NCI-H2196 (cell line): ENCODE measurements around the gene MIOS.
A peak's percentile ranks its signal among the peaks of the same experiment; 100 is the strongest.
"Not testable (repeated sequence)": the region's sequence is repeated elsewhere in the genome, so short reads cannot be mapped to it uniquely, and the experiment has no call there.

ENCODE experiments used
- DNase-seq: peaks from one replicate; lab custom pipeline; 2025; ENCODE audit not compliant: unreplicated experiment; lab: John Stamatoyannopoulos, UW

The MIOS gene

GRCh38 chr7:7640221-7641128, 73.8 kb downstream of the MIOS start, which contains the start of gene UMAD1:
Gene UMAD1 (plus strand): TSS chr7:7640752. CDS start chr7:7673372, 32,620 bp downstream.
- peak; percentile 99 for DNase-seq

DNA sequence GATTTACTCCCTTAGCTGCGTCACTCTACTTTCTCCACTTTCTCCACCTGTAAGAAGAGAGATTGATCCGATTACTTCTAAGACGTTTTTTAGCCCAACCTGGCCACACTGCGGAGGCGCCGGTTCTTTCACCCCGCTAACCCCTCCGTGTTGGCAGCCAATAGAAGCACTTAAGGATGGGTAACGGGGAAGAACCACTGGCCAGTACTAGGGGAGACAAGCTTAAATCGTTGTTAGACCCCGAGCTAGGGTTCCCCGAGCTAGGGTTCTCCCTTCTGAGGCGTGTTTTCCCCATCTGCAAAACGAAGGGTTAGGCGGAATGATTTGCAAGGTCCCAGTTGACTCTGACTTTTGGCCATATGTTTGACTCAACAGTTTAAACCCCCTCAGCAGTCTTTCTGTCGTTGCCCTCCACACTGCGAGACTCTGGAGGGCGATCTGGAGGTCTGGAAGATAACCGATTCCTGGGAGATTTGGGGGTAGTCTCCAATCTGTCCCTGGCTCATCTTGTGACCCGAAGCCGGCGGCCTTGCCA, 74.5 kb downstream of the MIOS start:
- no peak for DNase-seq

- DNase-seq, result peak; percentile 8
Measured at GRCh38 chr7:7642081-7642480, 75.4 kb downstream of the MIOS start.

DNA sequence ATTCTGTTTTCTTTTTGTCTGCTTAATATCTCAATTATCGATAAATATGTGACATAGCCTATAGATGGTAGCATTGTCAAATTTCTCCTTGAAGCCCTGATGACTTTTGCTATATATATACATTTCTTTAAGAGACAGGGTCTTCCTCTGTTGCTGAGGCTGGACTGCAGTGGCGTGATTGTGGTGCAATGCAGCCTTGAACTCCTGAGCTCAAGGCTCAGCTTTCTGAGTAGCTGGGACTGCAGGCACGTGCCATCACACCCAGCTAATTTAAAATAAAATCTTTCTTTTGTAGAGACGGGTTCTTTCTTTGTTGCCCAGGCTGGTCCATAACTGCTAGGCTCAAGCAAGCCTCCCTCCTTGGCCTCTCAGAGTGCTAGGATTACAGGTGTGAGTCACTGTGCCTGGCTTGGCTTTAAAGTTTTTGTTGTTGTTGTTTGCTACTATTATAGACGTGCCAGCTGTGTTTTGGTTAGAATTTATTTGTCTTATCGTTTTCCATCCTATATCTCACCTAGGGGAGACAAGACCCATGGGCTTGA, 80.9 kb downstream of the MIOS start:
- no peak for DNase-seq

GRCh38 chr7:7650682-7651206, 84.1 kb downstream of the MIOS start:
- DNase-seq, result no peak

DNA sequence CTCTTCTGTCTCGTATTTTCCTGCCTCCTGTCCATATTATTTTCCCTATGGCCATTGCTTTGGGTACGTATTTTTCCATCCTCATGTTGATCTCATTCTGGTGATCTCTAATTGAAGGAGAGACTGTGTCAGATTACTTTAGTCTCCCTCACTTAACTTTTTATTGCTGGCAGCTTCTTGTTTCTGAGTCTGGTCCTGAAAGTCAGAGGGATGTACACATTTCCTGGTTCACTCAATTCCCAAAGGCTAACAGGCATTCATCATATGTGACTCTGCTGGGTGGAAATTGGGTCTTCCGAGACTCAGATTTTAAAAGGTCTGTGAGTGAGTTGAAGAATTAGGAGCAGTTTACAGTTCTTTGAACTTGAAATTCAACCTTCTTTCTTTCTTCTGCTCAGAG, 84.8 kb downstream of the MIOS start:
- DNase-seq, result no peak

DNA sequence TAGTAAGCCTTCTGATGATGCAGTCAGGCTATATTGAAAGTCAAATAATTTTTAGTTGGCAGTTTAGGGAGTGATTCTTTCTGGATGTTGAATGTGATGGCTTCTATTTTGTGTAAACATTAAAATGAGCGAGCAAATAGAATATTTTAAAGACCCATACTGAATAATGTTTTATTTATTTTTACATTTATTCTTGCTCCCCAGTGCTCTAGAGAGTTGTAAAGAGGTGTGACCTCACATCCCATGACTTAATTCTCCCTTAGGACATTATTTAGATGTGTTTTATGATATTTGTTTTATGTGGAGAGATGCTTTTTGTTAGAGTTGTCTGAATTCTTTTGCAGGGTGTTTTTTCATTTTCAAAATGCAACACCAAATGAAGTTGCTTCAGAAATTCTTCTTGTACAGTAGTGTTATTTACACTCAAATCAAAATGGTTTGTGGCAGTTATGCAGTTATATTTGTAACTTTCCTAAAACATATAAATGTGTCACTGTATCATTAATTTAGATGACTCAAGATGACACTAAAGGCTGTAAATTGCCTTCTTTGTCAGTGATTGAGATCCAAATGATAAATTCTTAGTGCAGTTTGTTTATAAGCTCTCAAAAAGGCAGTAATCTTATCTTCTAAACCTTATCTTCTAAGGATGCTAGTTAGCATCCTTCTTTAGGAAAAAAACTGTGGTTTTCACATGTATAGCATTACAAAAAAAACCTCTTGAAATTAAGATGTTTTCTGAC, 86.3 kb downstream of the MIOS start:
- no peak for DNase-seq

DNA sequence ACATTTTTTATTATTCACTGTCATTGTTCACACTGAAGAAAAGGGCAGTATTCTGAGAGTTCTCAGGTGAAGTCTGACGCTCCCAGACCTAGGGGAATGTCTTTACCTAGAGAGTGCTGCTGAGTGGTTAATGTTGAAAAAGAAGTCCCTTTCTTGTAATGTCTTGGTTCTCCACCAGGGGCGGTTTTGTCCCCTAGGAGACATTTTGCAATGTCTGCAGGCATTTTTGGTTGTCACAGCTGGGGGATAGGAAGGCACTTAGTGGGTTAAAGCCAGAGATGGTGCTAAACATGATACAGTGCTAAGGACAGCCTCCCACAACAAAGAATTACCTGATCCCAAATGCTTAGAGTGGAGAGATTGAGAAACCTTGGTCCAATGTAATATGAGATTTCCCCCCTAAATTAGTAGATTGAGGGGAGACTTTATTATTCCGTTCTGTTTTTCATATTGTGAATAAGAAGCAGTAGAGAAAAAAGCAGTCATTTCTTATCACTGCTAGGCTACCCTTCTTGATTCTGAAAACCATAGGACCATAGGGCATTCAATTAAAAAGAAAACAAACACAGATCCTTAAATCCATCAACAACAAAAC, 87.0 kb downstream of the MIOS start:
- no peak for DNase-seq

DNA sequence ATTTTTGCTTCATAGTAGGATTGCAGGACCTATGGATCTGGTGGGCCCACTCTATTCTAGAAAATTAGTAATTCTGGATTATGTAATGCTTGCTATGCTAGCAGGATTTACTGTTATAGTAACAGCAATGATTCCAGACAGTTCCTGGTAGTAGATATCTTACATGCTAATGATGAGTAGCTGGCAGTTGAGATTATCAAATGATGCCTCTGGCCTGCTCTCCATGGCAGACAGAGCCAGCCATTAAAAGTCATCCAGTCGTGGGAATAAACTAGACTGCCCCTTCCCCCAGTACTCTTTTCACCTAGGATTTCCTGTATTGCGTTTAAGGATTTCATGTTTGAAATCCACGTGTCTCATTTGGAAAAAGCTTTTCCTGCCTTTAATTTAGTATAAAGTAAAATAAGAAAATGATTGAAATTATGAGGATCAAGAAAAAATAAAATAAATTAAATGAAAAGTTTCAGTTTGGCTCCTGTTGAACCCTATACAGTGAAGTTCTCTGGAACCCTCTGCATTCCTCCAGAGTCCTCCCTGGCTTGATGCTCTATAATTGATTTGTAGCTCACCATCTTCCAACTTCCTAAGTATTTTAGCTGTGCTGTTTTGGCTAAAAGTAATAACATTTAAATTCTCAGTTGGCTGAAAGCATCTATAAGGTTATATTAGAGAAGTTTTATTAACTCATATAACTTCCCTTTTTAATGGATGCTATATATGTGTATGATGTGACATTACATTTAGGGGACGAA, 88.5 kb downstream of the MIOS start:
- DNase-seq, result no peak

DNA sequence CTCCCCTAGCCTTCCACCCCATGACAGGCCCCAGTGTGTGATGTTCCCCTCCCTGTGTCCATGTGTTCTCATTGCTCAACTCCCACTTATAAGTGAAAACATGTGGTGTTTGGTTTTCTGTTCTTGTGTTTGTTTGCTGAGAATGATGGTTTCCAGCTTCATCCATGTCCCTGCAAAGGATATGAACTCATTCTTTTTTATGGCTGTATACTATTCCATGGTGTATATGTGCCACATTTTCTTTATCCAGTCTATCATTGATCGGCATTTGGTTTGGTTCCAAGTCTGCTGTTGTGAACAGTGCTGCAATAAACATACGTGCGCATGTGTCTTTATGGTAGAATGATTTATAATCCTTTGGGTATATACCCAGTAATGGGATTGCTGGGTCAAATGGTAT, 89.8 kb downstream of the MIOS start:
- DNase-seq, result not testable (repeated sequence)
